ENCODE data around the gene APH1A. TPM values are rescaled to one million over a fixed set of nuclear protein-coding genes. Genes with fewer than 3 reads are reported as not detected.
"Not testable (repeated sequence)": the region's sequence is repeated elsewhere in the genome, so short reads cannot be mapped to it uniquely, and the experiment has no call there.

The APH1A gene
- total RNA-seq, result 135 and 136 TPM in 2 replicates

DNA sequence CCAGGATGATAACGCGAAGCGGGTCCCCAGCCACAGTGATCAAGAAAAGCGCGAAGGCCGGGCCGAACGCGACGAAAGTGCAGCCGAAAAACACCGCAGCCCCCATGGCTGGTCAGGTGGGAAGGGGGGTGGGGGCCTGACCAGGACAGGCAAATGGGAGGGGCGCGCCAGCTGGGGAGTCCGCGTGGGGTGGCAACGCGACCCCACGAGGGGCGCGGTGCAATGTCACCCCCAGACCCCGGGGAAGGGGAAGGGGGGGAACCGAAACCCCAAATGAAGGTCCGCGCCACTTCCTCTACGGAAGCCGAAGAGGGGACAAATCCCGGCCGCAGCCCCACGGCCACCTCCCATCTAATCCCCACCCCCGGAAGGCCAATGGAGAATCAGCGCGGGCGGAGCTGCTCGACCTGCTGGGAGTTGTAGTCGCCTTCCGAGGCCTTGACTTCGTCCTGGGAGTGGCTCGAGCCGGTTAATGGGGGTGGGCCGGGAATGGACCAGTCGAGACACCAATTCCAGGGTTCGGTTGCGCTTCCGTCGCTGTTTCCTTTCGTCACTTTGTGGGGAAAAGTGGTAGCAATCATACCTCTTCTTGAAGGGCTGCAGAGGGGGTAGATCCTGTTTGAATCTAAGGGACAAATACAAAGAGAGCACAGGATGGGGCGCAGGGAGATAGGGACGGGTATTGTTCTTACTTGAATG is at the start of gene APH1A:
TSS of gene APH1A (minus strand) at position 312 of the 699 bp plus-strand sequence. CDS start at position 106, 206 bp downstream.
- TF ChIP-seq, protein P1, sequence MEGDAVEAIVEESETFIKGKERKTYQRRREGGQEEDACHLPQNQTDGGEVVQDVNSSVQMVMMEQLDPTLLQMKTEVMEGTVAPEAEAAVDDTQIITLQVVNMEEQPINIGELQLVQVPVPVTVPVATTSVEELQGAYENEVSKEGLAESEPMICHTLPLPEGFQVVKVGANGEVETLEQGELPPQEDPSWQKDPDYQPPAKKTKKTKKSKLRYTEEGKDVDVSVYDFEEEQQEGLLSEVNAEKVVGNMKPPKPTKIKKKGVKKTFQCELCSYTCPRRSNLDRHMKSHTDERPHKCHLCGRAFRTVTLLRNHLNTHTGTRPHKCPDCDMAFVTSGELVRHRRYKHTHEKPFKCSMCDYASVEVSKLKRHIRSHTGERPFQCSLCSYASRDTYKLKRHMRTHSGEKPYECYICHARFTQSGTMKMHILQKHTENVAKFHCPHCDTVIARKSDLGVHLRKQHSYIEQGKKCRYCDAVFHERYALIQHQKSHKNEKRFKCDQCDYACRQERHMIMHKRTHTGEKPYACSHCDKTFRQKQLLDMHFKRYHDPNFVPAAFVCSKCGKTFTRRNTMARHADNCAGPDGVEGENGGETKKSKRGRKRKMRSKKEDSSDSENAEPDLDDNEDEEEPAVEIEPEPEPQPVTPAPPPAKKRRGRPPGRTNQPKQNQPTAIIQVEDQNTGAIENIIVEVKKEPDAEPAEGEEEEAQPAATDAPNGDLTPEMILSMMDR (conservative IDR thresholded peaks at IDR 0.05; ENCODE audit: low read depth, low read length), result no peak

DNA sequence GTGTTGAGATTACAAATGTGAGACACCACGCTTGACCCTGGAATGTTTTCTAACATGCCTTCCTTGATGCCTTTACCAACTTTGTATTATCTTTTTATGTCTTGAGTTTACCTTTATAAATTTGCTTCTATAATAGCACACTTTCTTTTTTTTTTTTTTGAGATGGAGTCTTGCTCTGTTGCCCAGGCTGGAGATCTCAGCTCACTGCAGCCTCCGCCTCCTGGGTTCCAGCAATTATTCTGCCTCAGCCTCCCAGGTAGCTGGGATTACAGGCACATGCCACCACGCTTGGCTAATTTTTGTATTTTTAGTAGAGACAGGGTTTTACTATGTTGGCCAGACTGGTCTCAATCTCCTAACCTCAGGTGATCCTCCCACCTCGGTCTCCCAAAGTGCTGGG is 45.9 kb upstream of the APH1A start:
- not testable (repeated sequence) for DNase-seq (ENCODE audit: low read depth)

More for the DNA sequence above, at the start of gene APH1A:
- H3K4me3 ChIP-seq (ENCODE audit: low read depth, low read length), result peak within 1 kb of the TSS; percentile 89
- peak; percentile 66 for DNase-seq (ENCODE audit: low read depth)

DNA sequence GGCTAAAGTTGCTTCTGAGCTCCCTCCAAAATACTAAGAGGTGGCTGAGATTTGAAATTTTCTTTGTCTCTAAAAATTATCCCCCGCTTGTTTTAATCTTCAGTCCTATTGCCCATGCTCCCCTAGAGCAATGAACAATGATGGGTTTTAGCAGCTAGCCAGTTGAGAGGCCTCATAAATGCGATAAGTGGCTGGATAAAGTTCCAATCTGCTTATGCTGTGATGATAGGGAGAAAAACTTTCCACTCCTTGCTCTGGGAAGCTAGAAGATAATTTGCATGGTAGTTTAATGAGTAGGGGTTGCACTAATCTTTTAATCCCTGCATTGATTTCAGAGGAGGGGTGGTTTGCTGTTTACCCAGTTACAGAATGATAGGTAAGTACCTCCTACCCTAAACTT is 42.9 kb upstream of the APH1A start:
- TF ChIP-seq, protein P1 (conservative IDR thresholded peaks at IDR 0.05; ENCODE audit: low read depth, low read length), result no peak
- DNase-seq (ENCODE audit: low read depth), result no peak
- no peak overlapping the region for H3K4me3 ChIP-seq (ENCODE audit: low read depth, low read length)

More for the DNA sequence above, 45.9 kb upstream of the APH1A start:
- not testable (repeated sequence) for H3K4me3 ChIP-seq (ENCODE audit: low read depth, low read length)

DNA sequence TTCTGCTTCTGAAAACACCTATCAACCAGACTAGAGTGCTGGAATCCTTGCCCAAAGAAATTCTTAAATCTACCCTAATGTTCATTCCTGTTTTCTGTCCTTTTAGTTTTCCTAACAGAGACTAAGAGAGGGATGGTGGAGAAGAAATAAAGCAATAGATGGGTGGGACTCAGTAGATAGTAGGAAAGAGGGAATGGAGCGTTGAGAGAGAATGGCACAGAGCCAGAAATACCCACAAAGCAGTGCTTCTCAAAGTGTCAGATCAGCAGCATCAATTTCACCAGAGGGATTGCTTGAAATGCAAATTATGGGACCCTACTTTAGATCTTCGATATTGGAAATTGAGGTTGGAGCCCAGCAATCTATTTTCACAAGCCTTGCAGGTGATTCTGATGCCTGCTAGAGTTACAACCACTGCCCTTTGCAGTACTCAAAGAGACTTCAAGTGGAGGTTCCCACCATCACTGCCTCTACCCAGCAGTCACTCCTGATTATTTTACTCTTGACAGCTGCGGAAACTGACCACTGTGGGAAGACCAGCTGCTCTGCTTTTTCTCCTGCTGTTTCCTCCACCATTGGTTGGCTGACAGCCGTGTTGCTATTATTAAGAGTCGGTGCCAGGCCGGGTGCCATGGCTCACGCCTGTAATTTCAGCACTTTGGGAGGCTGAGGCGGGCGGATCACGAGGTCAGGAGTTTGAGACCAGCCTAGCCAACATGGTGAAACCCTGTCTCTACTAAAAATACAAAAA is 41.1 kb upstream of the APH1A start:
- no peak for DNase-seq (ENCODE audit: low read depth)
- TF ChIP-seq, protein P1 (conservative IDR thresholded peaks at IDR 0.05; ENCODE audit: low read depth, low read length), result no peak
- H3K4me3 ChIP-seq (ENCODE audit: low read depth, low read length), result no peak overlapping the region

DNA sequence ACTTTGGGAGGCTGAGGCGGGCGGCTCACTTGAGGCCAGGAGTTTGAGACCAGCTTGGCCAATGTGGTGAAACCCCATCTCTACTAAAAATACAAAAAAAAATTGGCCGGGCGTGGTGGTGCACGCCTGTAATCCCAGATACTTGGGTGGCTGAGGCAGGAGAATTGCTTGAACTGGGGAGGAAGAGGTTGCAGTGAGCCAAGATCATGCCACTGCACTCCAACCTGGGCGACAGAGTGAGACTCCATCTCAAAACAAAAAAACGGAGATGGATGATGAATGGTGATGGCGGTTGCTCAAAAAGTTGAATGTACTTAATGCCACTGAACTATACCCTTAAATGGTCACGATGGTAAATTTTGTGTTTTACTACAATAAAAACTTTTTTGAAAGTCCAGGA is 39.8 kb upstream of the APH1A start:
- not testable (repeated sequence) for DNase-seq (ENCODE audit: low read depth); H3K4me3 ChIP-seq (ENCODE audit: low read depth, low read length)

DNA sequence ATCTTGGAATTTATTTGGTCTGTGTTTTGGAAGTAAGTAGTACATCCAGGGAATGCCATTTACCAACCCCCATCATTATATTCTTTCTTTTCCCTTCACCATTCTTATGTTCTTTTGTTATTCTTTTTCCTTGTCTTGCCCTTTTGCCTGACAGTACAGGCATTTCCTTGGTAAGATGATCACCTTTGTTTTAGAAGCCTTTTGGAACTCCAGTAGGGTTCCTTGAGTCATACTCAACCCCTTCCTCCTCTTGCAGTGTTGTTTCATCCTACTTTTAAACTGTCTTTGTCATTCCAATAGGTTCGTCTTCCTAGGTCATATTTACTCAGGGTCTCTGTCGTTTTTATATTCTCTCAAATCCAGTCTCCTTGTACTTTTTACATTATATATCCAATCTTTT is 34.1 kb upstream of the APH1A start:
- DNase-seq (ENCODE audit: low read depth), result no peak
- TF ChIP-seq, protein P1 (conservative IDR thresholded peaks at IDR 0.05; ENCODE audit: low read depth, low read length), result no peak
- H3K4me3 ChIP-seq (ENCODE audit: low read depth, low read length), result no peak overlapping the region

DNA sequence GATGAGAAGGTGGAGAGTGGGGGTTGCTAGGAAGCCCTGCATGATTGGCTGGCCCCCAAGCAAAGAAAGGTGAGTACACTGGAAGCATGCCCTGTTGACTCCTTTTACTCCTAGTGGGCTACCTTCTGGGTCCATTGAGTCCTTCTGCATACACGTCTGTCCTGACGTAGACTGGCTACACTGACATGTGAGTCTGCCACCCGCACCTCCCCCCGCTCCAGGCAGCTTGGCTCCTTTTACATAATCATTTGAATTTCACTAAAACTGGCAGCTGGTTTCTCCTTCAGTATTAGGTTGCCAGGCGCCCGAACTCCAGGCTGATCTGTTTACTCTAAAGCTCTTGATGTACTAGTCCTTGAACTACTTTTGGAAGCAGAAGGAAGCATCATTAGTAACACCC is 33.5 kb upstream of the APH1A start:
- TF ChIP-seq, protein P1 (conservative IDR thresholded peaks at IDR 0.05; ENCODE audit: low read depth, low read length), result no peak
- H3K4me3 ChIP-seq (ENCODE audit: low read depth, low read length), result no peak overlapping the region
- DNase-seq (ENCODE audit: low read depth), result no peak

DNA sequence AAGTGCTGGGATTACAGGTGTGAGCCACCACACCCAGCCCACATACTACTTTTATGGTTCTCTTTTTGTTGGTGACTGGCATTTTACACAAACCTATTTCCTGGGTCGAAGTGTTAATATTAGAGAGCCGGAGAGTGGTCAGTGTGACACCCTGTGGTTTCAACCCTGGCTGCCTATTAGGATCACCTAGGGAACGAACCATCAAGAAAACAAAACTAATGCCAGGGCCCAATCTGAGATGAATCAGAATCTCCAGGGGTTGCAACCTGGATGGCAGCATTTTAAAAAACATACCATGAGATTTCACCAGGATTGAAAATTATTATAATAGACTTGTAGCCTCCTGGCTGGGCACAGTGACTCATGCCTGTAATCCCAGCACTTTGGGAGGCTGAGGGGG is 30.9 kb upstream of the APH1A start:
- H3K4me3 ChIP-seq (ENCODE audit: low read depth, low read length), result no peak overlapping the region
- TF ChIP-seq, protein P1 (conservative IDR thresholded peaks at IDR 0.05; ENCODE audit: low read depth, low read length), result no peak
- DNase-seq (ENCODE audit: low read depth), result no peak
